Heart left ventricle (tissue), 16 donors: ENCODE results near the gene FGD3. TPM values are rescaled to one million over a fixed set of nuclear protein-coding genes. Genes with fewer than 3 reads are reported as not detected.

ENCODE experiments used
- ATAC-seq, 4 donors: fragments of 200-7000 bp; cut with Tn5 transposase; one replicate each; pipeline ENCODE4 v1.9.1; 2020 to 2022; ENCODE audit warnings: moderate library complexity in 4 of 4, mild to moderate bottlenecking in 3 of 4, moderate number of reproducible peaks in 1 of 4
- DNase-seq, 5 donors: peaks; one replicate each; pipeline ENCODE4 v3.0.0-alpha.2; 2020
- H3K27ac ChIP-seq, 12 donors: fragments of 200-600 bp; sonication (generic) in 4 of 12; one replicate each; pipeline versions ENCODE4 v1.5.0 to v1.8.0; 2016 to 2022; ENCODE audit warnings: mild to moderate bottlenecking in 2 of 12
- H3K27me3 ChIP-seq, 9 donors: fragments of 200-600 bp; sonication (generic) in 2 of 9; one replicate each; pipeline versions ENCODE4 v1.5.1 to v1.8.0; 2016 to 2022; ENCODE audit warnings: mild to moderate bottlenecking in 3 of 9
- H3K36me3 ChIP-seq, 9 donors: fragments of 200-600 bp; sonication (generic) in 2 of 9; one replicate each; pipeline versions ENCODE4 v1.5.0 to v1.8.0; 2018 to 2022; ENCODE audit warnings: mild to moderate bottlenecking in 2 of 9
- H3K4me1 ChIP-seq, 12 donors: fragments of 200-600 bp; sonication (generic) in 4 of 12; one replicate each; pipeline versions ENCODE4 v1.5.0 to v1.8.0; 2016 to 2022; ENCODE audit warnings: mild to moderate bottlenecking in 3 of 12
- H3K4me3 ChIP-seq, 12 donors: fragments of 200-600 bp; sonication (generic) in 4 of 12; one replicate each; pipeline versions ENCODE4 v1.5.0 to v1.8.0; 2017 to 2022; ENCODE audit warnings: mild to moderate bottlenecking in 9 of 12, moderate library complexity in 4 of 12
- H3K9me3 ChIP-seq, 12 donors: fragments of 200-600 bp; sonication (generic) in 4 of 12; one replicate each; pipeline versions ENCODE4 v1.5.0 to v1.8.0; 2016 to 2022; ENCODE audit warnings: mild to moderate bottlenecking in 1 of 12
- CTCF ChIP-seq, 12 donors: fragments of 200-600 bp; sonication (generic) in 4 of 12; IDR thresholded peaks; one replicate each; pipeline versions ENCODE4 v1.5.0 to v1.8.0; 2018 to 2022; ENCODE audit warnings: antibody characterized with exemption in 12 of 12, mild to moderate bottlenecking in 5 of 12
- POLR2A ChIP-seq, 2 donors: fragments of 450-650 bp; IDR thresholded peaks; one replicate each; pipeline ENCODE4 v1.6.1; 2017; ENCODE audit warnings: antibody characterized with exemption in 2 of 2, mild to moderate bottlenecking in 2 of 2, moderate library complexity in 2 of 2
- WGBS, 4 donors: extraction: QIAGEN DNeasy Blood & Tissue Kit in 2 of 4; methylation state at CpG; one replicate each; pipeline versions ENCODE4 v1.1.5 to v1.1.7; 2013 to 2018; 5-methylcytosine and 5-hydroxymethylcytosine counted together
- intact Hi-C, 10 donors: fragments of 100-400 bp; cut with DNase I; formaldehyde crosslinking; loops; one replicate each; pipeline versions ENCODE4 v1.11.1 to v1.14.2; 2022
- polyA plus RNA-seq, 2 donors: library from polyadenylated mRNA; stranded (reverse); fragments of 200-250 nt; gene quantifications; one replicate each; pipeline ENCODE4 v1.2.3, GENCODE V29; 2013
- total RNA-seq, 9 donors: library from RNA; depleted of rRNA in 2 of 9; stranded (reverse); fragments of >200 nt in 2 of 9; fragmentation: NEBNext Ultra II Directional in 3 of 9; extraction: Animal tissue kit (Norgen Biotek cat#: 25700) in 3 of 9; gene quantifications; one replicate each; pipeline versions ENCODE4 v1.1.0 to v1.2.4, GENCODE V29; 2016 to 2023
- donor health status: ischemic (EF 13 %, LVEDD 7.1; RV severe dilation, severe dysfunction).
- donor health status: healthy with polysubstance abuse.
- donor health status: DM: no; HTN: yes; CAD: no.
- donor health status: DM: no; HTN: no; CAD: no.
- donor health status: ischemic (EF 25% LVEDD 6.9; RV normal size, moderate dysfunction).
- donor health status: ischemic (EF 25% LVEDD 5.7; RV mildly dilated, moderate dysfunction).
- donor health status: healthy.
- donor health status: DM: yes; HTN: yes; CAD: no.
- donor health status: ischemic (EF 35%, LVEDD 5.7; RV mildly dilated, moderate dysfunction).
- donor health status: nonischemic (EF 11% LVEDD 7.7; RV severe dilation, severe dysfunction).
- donor health status: DM: yes; HTN: yes; CAD: no.
- donor health status: PGD.
- donor health status: ischemic (EF 29% LVEDD 5.4; RV normal size, mild dysfunction).
- donor health status: nonischemic (EF 23%, LVEDD 6.1; RV moderate dilation, normal function).

The FGD3 gene
- total and polyA plus RNA-seq, 11 donors = 1.2 to 11.2 (median 1.8) TPM

- Histone ChIP-seq H3K27ac (no peak overlapping the region), H3K27me3 (no peaks in the 10 kb centered on the region), H3K9me3 (peaks cover 0 to 18% (median 11%) of the 10 kb centered on the region in 12 donors), H3K36me3 (peaks cover 0 to 8% (median 0%) of the 10 kb centered on the region in 9 donors), H3K4me1 (peaks cover 0 to 43% (median 0%) of the 10 kb centered on the region in 12 donors), H3K4me3 (no peak overlapping the region)
- ATAC-seq (no peak), DNase-seq (no peak)
- intact Hi-C loops = no loop called here
- no peak for TF ChIP-seq CTCF (IDR thresholded peaks at IDR 0.05)
- WGBS, 4 donors = 76 to 87% (median 84%) methylated on average over 2 of the region's 2 CpGs
These were observed 34.8 kb downstream of the FGD3 start for GRCh38 chr9:92982130-92982529.

DNA sequence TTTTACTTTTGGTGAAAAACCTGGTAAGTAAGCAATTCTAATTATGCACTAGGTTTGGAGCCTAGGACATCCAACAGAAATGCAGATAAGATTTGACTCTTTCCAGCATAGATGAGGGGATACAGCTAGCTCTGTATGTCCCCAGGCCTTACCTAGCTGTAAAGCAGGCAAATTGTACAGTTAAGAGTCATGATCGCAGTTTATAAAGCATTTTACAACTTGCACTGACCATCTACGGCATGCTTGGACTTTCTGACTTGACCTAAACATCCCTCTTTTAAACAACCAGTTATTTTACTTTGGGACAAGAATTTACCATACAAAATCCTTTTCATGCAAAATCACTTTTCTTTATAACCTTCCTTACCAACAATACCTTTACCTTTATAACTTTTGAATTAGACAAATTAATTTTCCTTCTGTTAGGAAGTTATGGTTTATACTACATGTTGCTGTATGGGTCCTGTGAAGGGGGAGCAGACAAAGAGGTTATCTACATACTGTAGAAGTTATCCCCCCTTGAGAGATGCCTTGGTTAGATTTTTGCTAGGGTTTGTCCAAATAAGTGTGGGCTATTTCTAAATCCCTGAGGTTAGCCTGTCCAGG is 36.8 kb downstream of the FGD3 start:
- Histone ChIP-seq H3K4me3 (no peak overlapping the region), H3K27me3 (no peaks in the 10 kb centered on the region), H3K9me3 (peaks cover 0 to 18% (median 11%) of the 10 kb centered on the region in 12 donors), H3K27ac (no peak overlapping the region), H3K4me1 (peaks cover 0 to 36% (median 0%) of the 10 kb centered on the region in 12 donors), H3K36me3 (no peaks in the 10 kb centered on the region)
- DNase-seq = no peak
- ATAC-seq = no peak
- TF ChIP-seq CTCF (IDR thresholded peaks at IDR 0.05) (no peak), POLR2A (IDR thresholded peaks at IDR 0.05) (no peak)
- intact Hi-C loops = no loop called here
- 56 to 77% (median 72%) methylated on average over 2 of the region's 2 CpGs for WGBS, 4 donors

- Histone ChIP-seq H3K9me3 (peaks cover 0 to 18% (median 11%) of the 10 kb centered on the region in 12 donors), H3K27ac (no peak overlapping the region), H3K4me1 (peaks cover 0 to 35% (median 0%) of the 10 kb centered on the region in 12 donors), H3K4me3 (no peak overlapping the region), H3K27me3 (no peaks in the 10 kb centered on the region), H3K36me3 (no peaks in the 10 kb centered on the region)
- WGBS, 4 donors = 82 to 96% (median 89%) methylated on average over 3 of the region's 3 CpGs
- intact Hi-C loops = no loop called here
- no peak for DNase-seq
- no peak for TF ChIP-seq POLR2A (IDR thresholded peaks at IDR 0.05)
- no peak for ATAC-seq
These were observed 37.7 kb downstream of the FGD3 start for GRCh38 chr9:92984976-92985375.

DNA sequence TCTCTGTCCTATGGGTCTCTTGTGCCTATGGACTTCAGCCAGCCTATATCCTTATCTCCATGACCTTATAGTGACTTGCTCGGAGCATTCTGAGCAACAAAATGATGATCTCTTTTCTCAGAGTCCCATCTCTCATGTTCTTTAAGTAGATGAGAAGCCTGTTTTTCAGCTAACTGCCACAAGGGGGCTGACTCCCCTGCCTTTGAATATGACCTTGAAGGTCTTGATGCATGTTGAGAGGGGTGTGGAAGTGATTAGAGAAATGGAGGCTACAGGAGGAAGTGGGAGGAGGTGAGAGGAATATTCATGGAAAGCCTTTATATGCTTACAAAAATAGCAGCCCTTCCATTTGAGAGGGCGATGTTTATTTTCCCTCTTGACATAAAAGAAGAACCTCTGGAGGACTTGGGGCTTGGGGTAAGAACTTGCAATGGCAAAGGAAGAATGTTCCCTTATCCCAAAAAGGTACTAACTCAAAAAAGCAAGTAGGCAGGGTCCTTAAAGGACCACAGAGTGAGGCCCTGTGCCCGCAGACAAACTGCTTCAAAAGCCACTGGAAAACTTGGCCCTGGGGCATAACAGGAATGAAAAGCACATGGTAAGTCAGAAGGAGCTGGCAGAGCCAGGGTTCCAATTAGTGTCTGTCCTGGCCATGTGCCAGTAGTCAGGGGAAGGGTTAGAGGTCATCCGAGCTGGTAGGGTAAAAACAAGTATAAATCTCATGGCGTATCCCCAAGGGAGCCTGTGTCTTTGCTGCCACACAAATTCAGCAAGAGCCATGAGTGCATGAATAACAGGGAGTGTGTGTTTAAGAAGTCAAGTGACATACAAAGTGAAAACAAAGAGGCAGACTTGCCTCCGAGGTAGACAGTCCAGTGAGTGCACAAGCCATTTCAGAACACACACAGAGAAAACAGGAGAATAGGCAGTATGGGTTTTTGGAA is 39.1 kb downstream of the FGD3 start:
- intact Hi-C loops = no loop called here
- Histone ChIP-seq H3K36me3 (no peaks in the 10 kb centered on the region), H3K4me3 (no peak overlapping the region), H3K9me3 (peaks cover 0 to 19% (median 11%) of the 10 kb centered on the region in 12 donors), H3K27ac (peak overlapping the region in 1 of 12 donors; percentile 28), H3K27me3 (no peaks in the 10 kb centered on the region), H3K4me1 (peaks cover 0 to 31% (median 0%) of the 10 kb centered on the region in 12 donors)
- DNase-seq (no peak), ATAC-seq (no peak)
- TF ChIP-seq POLR2A (IDR thresholded peaks at IDR 0.05) (no peak), CTCF (IDR thresholded peaks at IDR 0.05) (peak in 10 of 12 donors; percentile 19 to 53 (median 42))
- 72 to 82% (median 81%) methylated on average over 6 of the region's 6 CpGs for WGBS, 4 donors
